Measurements from ENCODE around the gene GHR.

GRCh38 chr5:42490831-42491230 is 67.6 kb downstream of the GHR start:
- TF ChIP-seq CTCF (IDR thresholded peaks at IDR 0.05) (no peak), POLR2A (IDR thresholded peaks at IDR 0.05) (no peak)
